Measurements from ENCODE around the gene COL4A3. TPM values are rescaled to one million over a fixed set of nuclear protein-coding genes. Genes with fewer than 3 reads are reported as not detected.

COL4A3 gene
- total RNA-seq, 1 donor from 2014 or later, result not detected

DNA sequence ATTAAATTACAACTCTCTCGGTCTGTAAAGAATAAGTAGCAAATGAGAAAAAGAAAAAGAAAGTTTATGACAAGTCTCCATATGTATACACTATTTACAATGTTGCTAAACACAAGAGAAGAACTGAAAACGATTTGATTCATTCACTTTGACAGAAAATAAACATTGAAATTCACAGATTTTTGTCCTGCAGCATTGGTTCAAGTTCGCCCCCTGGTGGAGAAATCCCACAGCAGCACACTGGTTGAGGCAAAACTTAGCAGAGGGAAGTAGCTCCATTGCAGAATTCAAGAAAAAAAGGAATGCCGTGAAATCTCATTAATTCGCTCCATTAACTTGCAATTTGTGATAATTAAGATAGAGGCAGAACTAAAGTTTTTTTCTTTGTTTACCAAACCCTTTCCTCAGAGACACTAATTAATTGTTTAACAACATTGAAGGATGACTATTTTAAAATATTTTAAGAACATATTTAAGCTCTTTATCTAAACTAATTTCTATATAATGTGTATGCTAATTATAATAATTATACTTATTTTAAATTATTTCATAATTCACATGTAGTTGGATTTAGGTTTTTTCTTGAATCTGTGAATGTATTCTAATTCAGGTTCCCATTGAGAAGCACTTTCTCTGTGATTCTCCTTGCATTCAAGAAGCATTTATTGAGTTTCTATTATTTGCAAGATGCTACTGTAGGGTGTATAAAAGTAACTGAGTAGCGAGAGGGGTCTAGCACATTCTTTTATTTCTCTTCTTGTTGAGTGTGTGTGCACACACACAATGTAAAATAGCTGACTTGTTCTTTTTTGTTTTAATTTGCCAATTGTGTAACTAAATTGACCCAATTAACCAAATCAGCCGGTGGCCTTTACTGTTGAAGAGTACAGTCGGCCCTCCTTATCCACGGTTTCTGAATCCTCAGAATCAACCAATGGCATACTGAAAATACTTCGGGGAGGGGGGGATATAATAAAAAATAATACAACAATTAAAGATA is 74.1 kb downstream of the COL4A3 start:
- Mint-ChIP-seq H3K4me1 (ENCODE audit: low read depth, unreplicated experiment) (no peaks in the 10 kb centered on the region), H3K4me3 (ENCODE audit: unreplicated experiment) (no peak overlapping the region), H3K27me3 (ENCODE audit: low read depth, unreplicated experiment) (no peaks in the 10 kb centered on the region), H3K27ac (ENCODE audit: unreplicated experiment) (no peak overlapping the region), H3K36me3 (ENCODE audit: low read depth, unreplicated experiment) (no peaks in the 10 kb centered on the region), H3K9me3 (ENCODE audit: unreplicated experiment) (no peaks in the 10 kb centered on the region)
- H4K20me1 ChIP-seq (ENCODE audit: insufficient read depth, low read length), result no peaks in the 10 kb centered on the region
- no peak overlapping the region for H3K27ac ChIP-seq (ENCODE audit: low read depth, low read length)
- H3K4me1 ChIP-seq (ENCODE audit: insufficient read depth, low read length), result no peaks in the 10 kb centered on the region
- no peak overlapping the region for H3K4me3 ChIP-seq (ENCODE audit: insufficient read depth, low read depth, low read length)
- no peak overlapping the region for H3K4me2 ChIP-seq (ENCODE audit: low read length)
- no peak overlapping the region for H2AFZ ChIP-seq (ENCODE audit: low read depth, low read length)
- DNase-seq (ENCODE audit: low read depth), result peak; percentile 24
- H3K27me3 ChIP-seq (ENCODE audit: insufficient read depth, low read length), result peaks cover 5% of the 10 kb centered on the region
- H3K79me2 ChIP-seq (ENCODE audit: insufficient read depth, low read length), result no peaks in the 10 kb centered on the region
- no peak overlapping the region for H3K9ac ChIP-seq (ENCODE audit: low read length)
- TF ChIP-seq EZH2 (IDR thresholded peaks at IDR 0.05; ENCODE audit: insufficient read depth, low read length) (no peak), CTCF (IDR thresholded peaks at IDR 0.05; ENCODE audit: insufficient read depth, low read depth, low read length) (peak; percentile 99)
- no peaks in the 10 kb centered on the region for H3K36me3 ChIP-seq (ENCODE audit: insufficient read depth, low read length)
- H3K9me3 ChIP-seq (ENCODE audit: insufficient read depth, low read depth, low read length), result no peaks in the 10 kb centered on the region
- FAIRE-seq, result peak; percentile 52

GRCh38 chr2:227241005-227241404 is 76.6 kb downstream of the COL4A3 start:
- Histone ChIP-seq H2AFZ (ENCODE audit: low read depth, low read length) (no peak overlapping the region), H3K36me3 (ENCODE audit: insufficient read depth, low read length) (no peaks in the 10 kb centered on the region), H3K27ac (ENCODE audit: low read depth, low read length) (no peak overlapping the region), H4K20me1 (ENCODE audit: insufficient read depth, low read length) (no peaks in the 10 kb centered on the region), H3K4me3 (ENCODE audit: insufficient read depth, low read depth, low read length) (no peak overlapping the region), H3K79me2 (ENCODE audit: insufficient read depth, low read length) (no peaks in the 10 kb centered on the region), H3K9me3 (ENCODE audit: insufficient read depth, low read depth, low read length) (no peaks in the 10 kb centered on the region), H3K4me1 (ENCODE audit: insufficient read depth, low read length) (no peaks in the 10 kb centered on the region), H3K27me3 (ENCODE audit: insufficient read depth, low read length) (peaks cover 5% of the 10 kb centered on the region), H3K9ac (ENCODE audit: low read length) (no peak overlapping the region), H3K4me2 (ENCODE audit: low read length) (no peak overlapping the region)
- H3K4me1 Mint-ChIP-seq (ENCODE audit: low read depth, unreplicated experiment), result no peaks in the 10 kb centered on the region
- no peaks in the 10 kb centered on the region for H3K27me3 Mint-ChIP-seq (ENCODE audit: low read depth, unreplicated experiment)
- H3K9me3 Mint-ChIP-seq (ENCODE audit: unreplicated experiment), result no peaks in the 10 kb centered on the region
- DNase-seq (ENCODE audit: low read depth) (no peak), FAIRE-seq (no peak)
- TF ChIP-seq CTCF (IDR thresholded peaks at IDR 0.05; ENCODE audit: insufficient read depth, low read depth, low read length), result no peak
- no peak for TF ChIP-seq EZH2 (IDR thresholded peaks at IDR 0.05; ENCODE audit: insufficient read depth, low read length)
- no peak overlapping the region for H3K4me3 Mint-ChIP-seq (ENCODE audit: unreplicated experiment)
- no peak overlapping the region for H3K27ac Mint-ChIP-seq (ENCODE audit: unreplicated experiment)
- H3K36me3 Mint-ChIP-seq (ENCODE audit: low read depth, unreplicated experiment), result no peaks in the 10 kb centered on the region

DNA sequence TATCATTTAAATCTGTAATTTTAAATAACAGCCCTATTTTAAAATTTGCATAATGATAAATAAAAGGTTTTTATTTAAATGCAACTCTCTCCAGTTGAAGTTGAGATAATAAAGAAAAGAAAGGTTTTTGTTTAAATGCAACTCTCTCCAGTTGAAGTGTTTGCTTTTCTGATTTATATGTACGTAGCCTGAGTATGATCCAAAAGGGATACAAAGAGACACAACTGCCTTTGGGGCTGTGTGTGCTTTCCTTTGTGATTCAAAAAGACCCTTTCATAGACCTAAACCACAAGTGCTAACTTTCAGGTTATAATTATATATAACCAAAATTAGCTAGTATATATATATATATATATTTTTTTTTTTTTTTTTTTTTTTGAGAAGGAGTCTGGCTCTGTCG is 84.5 kb downstream of the COL4A3 start:
- Mint-ChIP-seq H3K27me3 (ENCODE audit: low read depth, unreplicated experiment) (peaks cover 3% of the 10 kb centered on the region), H3K4me1 (ENCODE audit: low read depth, unreplicated experiment) (no peaks in the 10 kb centered on the region), H3K36me3 (ENCODE audit: low read depth, unreplicated experiment) (peaks cover 2% of the 10 kb centered on the region), H3K27ac (ENCODE audit: unreplicated experiment) (no peak overlapping the region), H3K4me3 (ENCODE audit: unreplicated experiment) (no peak overlapping the region), H3K9me3 (ENCODE audit: unreplicated experiment) (no peaks in the 10 kb centered on the region)
- TF ChIP-seq CTCF (IDR thresholded peaks at IDR 0.05; ENCODE audit: insufficient read depth, low read depth, low read length) (no peak), EZH2 (IDR thresholded peaks at IDR 0.05; ENCODE audit: insufficient read depth, low read length) (no peak)
- Histone ChIP-seq H3K79me2 (ENCODE audit: insufficient read depth, low read length) (no peaks in the 10 kb centered on the region), H3K4me1 (ENCODE audit: insufficient read depth, low read length) (no peaks in the 10 kb centered on the region), H3K4me3 (ENCODE audit: insufficient read depth, low read depth, low read length) (no peak overlapping the region), H3K27ac (ENCODE audit: low read depth, low read length) (no peak overlapping the region), H2AFZ (ENCODE audit: low read depth, low read length) (no peak overlapping the region), H4K20me1 (ENCODE audit: insufficient read depth, low read length) (no peaks in the 10 kb centered on the region), H3K9me3 (ENCODE audit: insufficient read depth, low read depth, low read length) (no peaks in the 10 kb centered on the region), H3K9ac (ENCODE audit: low read length) (no peak overlapping the region), H3K36me3 (ENCODE audit: insufficient read depth, low read length) (no peaks in the 10 kb centered on the region), H3K4me2 (ENCODE audit: low read length) (no peak overlapping the region), H3K27me3 (ENCODE audit: insufficient read depth, low read length) (no peaks in the 10 kb centered on the region)
- FAIRE-seq (no peak), DNase-seq (ENCODE audit: low read depth) (no peak)
